SIG-M5 treated with dmso at 0.1 percent for 504 hours (cell line): ENCODE measurements around the gene EHMT1.

ENCODE experiments used
- DNase-seq: peaks from one replicate; lab custom pipeline; 2025; ENCODE audit not compliant: unreplicated experiment; lab: John Stamatoyannopoulos, UW

EHMT1 gene

DNA sequence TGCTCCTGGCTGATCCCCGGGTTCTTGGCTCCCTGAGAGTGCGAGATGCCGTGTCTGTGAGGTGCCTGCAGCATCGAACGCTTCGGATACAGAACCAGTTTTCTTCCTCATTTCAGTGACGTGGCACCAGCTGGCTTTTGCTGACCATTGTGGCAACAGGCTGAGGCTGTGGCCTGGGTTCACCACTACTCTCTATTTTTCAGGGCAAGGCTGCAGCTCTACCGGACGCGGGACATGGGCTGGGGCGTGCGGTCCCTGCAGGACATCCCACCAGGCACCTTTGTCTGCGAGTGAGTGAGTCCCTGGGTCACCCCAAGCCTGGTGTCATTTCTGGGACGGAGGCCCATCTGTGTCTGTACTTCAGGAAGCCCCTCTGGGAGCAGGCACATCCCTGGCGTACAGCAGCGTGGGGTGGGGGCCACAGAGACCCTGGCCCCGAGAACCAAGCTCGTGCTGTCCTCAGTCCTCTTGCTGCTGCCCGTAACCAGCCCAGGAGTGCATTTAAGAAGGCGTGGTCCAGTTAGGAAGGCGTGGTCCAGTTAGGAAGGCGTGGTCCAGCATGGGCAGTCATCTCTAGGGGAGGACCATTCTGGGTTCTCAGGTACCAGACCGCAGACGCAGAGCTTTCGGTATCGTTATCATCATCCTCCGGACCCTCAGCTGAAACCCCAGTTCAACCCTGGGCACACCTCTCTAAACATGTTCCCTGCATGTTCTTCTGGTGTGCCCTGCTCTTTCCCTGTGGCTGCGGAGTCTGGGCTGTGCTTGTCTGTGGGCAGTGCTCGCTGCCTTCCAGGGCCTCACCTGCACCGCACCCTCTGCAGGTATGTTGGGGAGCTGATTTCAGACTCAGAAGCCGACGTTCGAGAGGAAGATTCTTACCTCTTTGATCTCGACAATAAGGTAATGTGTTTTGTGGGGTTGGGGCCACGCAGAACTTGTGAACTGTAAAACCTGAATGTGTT is 198.7 kb downstream of the EHMT1 start:
- no peak for DNase-seq

- no peak for DNase-seq
Measured at GRCh38 chr9:137818286-137818685, 199.5 kb downstream of the EHMT1 start.

- no peak for DNase-seq
Measured at GRCh38 chr9:137820161-137820855, 201.5 kb downstream of the EHMT1 start.

DNA sequence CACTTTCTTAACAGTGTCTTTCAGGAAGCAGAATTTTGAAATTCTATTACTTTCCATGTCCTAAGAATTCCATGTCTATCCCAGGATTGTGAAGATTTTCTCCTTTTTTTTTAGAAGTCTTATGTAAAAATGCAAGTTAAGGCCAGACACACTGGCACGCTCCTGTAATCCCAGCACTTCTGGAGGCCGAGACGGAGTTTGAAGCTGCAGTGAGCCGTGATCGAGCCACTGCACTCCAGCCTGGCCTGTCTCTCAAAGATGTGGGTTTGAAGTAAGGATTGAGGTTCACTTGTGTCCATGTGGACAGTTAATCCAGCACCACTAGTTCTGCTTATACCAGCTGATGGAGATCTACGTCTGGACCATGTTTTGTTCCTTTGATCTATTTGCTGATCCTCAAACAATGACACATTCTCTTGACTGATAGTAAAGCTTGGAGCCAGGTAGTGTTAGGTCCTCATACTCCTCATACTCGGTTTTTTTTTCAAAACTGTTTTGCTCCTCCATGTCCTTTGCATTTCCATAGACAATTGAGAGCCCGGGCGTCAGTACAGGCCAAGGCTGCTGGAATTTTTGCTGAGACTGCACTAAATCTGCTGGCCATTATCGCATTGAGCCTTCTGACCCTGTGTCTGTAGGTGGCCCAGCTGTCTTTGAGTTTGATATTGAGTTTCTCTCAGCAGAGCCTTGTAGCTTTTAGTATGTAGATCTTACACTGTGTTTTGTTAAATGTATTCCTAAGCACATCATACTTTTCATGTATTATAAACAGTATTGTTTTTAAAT is 205.4 kb downstream of the EHMT1 start:
- DNase-seq: no peak

DNA sequence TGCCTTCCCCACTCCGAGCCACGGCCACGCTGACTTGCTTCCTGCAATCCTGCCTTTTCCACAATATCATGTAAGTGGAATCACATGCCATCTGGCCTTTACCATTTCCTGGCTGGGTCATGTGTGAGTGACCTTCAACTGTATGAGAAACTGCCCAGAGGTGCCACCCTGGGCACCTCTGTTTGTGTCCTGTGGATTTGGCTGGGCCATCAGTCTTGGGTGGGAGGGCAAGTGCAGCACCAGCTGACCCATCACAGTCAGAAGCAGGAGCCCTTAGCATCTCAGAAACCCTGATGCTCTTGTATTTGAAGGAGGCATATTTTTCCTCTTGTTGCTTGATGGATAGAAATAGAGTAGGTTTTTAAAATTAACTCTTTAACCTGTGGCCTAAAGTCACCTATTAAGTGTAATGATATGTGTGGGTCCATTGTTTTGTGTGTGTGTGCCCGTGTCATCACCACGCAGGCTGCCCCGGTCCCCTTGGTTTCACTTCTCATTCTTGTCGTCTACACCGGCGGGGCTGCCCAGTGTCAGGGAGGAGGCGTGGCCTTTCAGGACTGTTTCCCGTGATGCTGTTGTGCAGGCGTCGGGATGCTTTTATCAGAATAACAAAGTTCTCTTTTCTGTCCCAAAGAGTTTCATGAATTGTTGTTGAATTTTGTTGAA is 206.7 kb downstream of the EHMT1 start:
- no peak for DNase-seq

DNA sequence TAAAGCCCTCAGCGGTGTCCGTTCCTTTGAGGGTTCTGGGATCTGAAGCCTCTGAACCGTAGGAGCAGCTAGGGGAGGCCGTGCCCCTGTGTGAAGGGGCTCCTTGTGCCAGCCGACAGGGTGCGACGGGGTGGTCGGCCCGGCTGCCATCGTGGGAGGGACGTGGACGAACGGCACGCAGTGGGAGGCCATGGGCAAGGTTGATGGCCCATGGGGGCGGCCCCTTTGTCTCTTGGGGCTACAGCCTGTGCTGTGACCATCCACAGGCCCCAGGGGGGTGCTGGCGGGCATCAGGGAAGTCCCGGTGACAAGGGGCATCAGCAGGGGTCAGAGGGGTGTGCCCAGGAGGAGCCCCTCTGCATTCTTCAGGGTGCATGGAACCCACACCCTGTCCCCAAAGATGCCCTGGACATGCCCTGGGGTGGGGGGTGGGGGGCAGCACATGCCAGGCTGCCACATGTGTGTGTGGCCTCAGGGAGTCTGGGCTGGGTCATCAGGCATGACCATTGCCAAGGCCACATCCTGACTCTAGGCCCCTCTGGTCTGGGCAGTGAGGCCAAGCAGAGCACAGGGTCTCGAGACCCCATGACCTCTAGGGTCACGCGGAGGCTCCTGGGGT is 209.2 kb downstream of the EHMT1 start:
- DNase-seq: no peak

- DNase-seq: no peak
Measured at GRCh38 chr9:137828527-137829259, 209.9 kb downstream of the EHMT1 start.

DNA sequence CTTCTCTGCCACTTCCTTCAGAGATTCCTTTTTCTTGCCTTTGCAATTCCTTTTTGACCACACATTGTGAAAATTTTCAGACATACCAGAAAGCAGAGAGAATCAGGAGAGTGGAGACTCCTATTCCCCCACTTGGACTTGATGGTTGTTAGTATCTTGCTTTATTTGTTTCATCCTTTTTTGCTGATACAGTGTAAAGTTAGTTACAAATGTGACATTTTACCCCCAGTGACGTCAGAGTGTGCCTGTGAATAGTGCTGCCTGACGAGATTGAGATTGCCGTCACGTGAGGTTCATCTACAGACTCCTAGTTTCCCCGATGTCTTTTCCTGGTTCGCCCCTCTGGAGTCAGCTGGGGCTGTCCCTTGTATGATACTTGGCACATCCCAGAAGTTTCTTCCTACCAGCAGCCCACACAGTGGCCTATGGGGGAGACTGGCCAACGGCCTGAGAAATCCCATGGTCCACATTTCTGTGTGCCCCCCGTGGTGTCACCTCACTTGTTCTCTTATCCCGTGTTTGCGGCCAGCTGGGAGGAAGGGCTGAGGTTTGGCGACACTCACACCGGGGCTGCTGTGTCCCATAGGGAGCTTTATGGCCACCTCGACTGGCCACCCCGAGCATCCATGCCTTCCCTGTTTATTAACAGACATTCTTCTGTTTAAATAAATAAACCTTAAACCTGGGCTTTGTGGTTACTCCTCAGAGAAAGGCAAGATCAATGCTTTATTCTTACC is 210.6 kb downstream of the EHMT1 start:
- no peak for DNase-seq

DNA sequence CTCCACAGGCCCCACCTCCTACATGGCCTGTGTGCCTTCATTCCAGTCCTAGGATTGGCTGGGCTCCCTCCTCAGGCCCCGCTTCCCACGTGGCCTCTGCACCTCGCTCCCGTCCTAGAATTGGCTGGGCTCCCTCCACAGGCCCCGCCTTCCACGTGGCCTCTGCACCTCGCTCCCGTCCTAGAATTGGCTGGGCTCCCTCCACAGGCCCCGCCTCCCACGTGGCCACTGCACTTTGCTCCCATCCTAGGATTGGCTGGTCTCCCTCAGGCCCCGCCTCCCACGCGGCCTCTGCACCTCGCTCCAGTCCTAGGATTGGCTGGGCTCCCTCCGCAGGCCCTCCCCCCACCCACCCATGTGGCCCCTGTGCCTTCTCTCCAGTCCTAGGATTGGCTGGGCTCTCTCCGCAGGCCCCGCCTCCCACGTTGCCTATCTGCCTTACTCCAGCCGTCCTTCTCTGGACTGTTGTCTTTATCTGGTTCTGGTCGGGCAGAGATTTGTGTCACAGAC is 213.4 kb downstream of the EHMT1 start:
- no peak for DNase-seq

- DNase-seq: no peak
Measured at GRCh38 chr9:137832830-137833590, 214.2 kb downstream of the EHMT1 start.

DNA sequence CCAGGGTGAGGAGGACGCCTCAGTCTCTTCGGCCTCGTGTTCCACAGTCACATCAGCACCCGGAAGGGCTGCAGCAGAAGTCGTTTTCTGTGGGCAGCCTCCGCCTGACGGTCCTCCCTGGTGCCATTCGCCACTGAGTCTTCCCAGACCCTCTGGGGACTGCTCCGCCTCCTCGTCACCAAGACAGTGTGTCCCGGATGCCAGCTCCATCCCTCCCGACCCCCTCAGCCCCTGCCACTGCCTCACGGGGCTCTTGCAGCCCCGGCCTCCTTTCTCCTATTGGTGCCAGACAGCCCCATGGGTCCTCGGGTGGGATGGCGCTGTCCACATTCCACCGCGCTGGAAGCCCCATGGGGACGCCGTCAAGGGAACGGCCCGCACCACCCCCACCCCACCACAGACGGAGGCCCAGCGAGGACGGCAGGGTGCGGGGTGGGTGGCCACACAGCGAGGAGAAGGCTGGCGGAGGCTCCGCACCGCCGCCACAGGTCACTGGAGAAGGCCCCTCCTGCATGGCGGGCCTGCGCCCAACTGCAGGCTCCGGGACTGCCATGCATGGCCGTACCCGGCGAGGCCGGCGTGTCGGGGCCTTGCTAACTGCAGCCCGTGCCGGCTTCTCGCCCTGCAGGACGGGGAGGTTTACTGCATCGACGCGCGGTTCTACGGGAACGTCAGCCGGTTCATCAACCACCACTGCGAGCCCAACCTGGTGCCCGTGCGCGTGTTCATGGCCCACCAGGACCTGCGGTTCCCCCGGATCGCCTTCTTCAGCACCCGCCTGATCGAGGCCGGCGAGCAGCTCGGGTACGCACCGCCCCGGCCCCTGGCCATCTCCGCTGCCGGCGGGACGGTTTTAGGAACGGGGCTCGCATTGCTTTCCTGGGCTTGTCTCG is 215.2 kb downstream of the EHMT1 start:
- DNase-seq: no peak

- DNase-seq: no peak
Measured at GRCh38 chr9:137834846-137835546, 216.2 kb downstream of the EHMT1 start.

DNA sequence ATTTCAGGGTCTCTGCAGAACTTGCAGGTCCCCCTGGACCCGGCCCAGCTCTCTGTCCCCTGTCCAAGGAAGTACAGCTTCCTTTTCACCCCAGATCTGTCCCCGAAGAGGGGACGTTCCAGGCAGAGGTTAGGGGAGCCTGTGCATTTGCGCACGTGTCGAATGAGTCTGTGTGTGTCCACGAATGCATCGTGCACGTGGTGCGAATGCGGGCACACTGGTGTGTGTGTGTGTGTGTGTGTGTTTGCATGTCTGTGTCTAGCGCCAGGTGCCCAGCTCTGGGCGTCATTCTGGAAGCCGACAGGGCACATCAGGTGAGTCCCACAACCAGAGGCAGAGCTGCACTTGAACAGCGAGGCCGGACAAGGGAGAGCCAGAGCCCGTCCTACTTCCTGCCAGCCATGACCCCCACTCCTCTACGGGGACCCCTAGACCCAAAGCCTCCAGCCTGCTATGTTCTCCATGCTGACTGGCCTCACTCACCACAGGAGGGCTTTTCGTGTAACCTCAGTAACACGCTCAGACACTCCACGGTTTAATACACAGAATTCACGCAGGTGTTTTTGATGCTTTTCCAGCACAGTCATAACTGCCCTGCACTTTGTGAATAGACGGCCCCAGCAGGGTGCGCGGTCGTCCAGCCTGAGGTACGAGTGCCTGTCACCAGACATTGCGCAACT is 217.5 kb downstream of the EHMT1 start:
- no peak for DNase-seq

DNA sequence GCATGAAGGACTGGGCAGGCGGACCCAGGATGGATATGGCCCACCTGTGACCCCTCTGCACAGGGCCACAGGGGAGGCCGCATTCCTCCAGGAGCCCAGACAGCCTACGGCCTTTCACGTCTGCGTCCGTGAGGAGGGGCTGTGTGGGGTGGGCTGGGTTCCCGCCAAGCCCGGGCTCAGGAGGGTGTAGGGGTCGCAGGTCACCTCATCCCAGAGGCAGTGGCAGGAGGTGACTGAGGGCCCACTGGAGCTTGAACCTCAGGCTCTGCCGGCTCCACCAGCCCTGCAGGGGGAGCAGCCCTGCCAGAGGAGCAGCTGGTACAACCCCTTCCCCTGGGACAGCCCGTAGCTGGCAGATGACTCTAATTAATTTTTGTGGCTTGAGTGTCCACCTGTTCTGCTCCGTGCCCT is 218.0 kb downstream of the EHMT1 start:
- DNase-seq: no peak

DNA sequence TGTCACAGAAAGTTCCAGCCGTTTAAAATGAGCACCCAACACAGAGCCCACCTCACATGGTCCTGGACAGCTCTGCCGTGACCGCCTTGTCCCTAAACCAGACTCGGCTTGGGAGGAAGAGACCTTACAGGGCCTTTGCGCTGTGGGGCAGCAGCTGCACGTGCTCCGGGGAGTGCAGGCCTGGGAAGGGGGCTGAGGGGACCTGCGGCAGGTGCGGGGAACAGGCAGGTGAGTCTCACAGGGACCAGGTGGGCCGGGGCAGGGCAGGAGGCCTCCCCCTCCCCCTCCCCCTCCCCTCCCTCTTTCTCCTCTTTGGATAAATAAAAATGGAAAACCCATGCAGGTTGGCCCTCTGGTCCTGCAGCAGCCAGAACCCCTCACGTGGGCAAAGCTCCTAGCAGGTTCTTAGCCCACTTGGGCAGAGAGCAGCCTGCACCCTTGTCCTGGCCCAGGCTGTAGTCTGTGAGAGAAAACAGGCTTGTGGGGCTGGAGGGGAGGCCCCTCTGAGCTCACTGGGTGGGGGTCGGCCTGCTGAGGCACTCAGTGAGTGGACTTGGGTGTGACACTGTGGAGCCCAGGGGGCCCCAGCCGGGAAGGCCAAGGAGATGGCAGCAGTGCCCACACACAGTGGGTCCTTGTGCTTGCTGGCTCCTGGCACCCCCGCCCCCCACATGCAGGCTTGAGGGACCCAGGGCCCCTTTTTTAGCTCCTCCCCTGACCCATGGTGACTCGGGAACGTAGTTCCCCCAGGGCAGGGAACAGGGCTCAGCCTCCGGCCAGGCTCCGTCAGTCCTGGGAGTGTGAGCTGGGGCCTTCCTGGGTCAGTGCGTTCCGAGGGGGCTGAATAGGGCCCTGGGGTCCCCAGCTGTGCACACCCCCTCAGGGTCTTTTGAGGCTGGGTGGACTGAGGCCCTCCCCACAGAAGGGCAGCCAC is 218.8 kb downstream of the EHMT1 start:
- DNase-seq: no peak
